SK-MEL-5 (cell line): ENCODE measurements around the gene PRXL2C. TPM values are rescaled to one million over a fixed set of nuclear protein-coding genes. Genes with fewer than 3 reads are reported as not detected.
"Not testable (repeated sequence)": the region's sequence is repeated elsewhere in the genome, so short reads cannot be mapped to it uniquely, and the experiment has no call there.

Experiments used
- DNase-seq: peaks from one replicate; pipeline ENCODE4 v3.0.0-alpha.2; 2016; ENCODE audit warnings: low read depth, low spot score
- in situ Hi-C: cut with HindIII; loops from 2 replicates; pipeline ENCODE4 v1.10.0; 2016; ENCODE audit warnings: low sequenced_read_pairs, high pct_unique_total_duplicates, low pct_unique_long_range_greater_than_20kb
- total RNA-seq: library from RNA; depleted of rRNA; stranded (reverse); fragments of >200 nt; shearing (Covaris generic); gene quantifications from 2 replicates; pipeline ENCODE4 v1.2.3, GENCODE V29; 2014

Gene PRXL2C
- total RNA-seq, 1 experiment from 2014 or later: 22.1 TPM

- in situ Hi-C loops: no loop called here
- no peak for DNase-seq
These were observed 5.7 kb upstream of the PRXL2C start for GRCh38 chr9:96660692-96661248.

GRCh38 chr9:96654450-96655197 is 493 bp downstream of the PRXL2C start:
- in situ Hi-C loops: no loop called here
- DNase-seq: peak; percentile 74

GRCh38 chr9:96651626-96652025 is 3.5 kb downstream of the PRXL2C start:
- in situ Hi-C loops: no loop called here
- peak; percentile 60 for DNase-seq

- in situ Hi-C loops: no loop called here
- DNase-seq: no peak
These were observed 5.3 kb downstream of the PRXL2C start for GRCh38 chr9:96649620-96650324.

GRCh38 chr9:96646081-96646991 is 8.8 kb downstream of the PRXL2C start:
- in situ Hi-C loops: no loop called here
- no peak for DNase-seq

GRCh38 chr9:96644137-96644536 is 11.0 kb downstream of the PRXL2C start:
- in situ Hi-C loops: no loop called here
- no peak for DNase-seq

GRCh38 chr9:96641514-96641913 is 13.6 kb downstream of the PRXL2C start:
- DNase-seq: no peak
- in situ Hi-C loops: no loop called here

- no peak for DNase-seq
- in situ Hi-C loops: no loop called here
These were observed 16.3 kb downstream of the PRXL2C start for GRCh38 chr9:96638606-96639364.

- in situ Hi-C loops: no loop called here
- DNase-seq: no peak
These were observed 18.7 kb downstream of the PRXL2C start for GRCh38 chr9:96636368-96636767.

- in situ Hi-C loops, DNase-seq: not testable (repeated sequence)
These were observed 21.5 kb downstream of the PRXL2C start for GRCh38 chr9:96633579-96633978.

GRCh38 chr9:96626912-96627311 is 28.2 kb downstream of the PRXL2C start:
- no peak for DNase-seq
- in situ Hi-C loops: no loop called here

GRCh38 chr9:96621618-96622017 is 33.5 kb downstream of the PRXL2C start:
- in situ Hi-C loops: no loop called here
- no peak for DNase-seq

- in situ Hi-C loops: no loop called here
- DNase-seq: no peak
These were observed 34.3 kb downstream of the PRXL2C start for GRCh38 chr9:96620832-96621269.

GRCh38 chr9:96620181-96620514 is 35.0 kb downstream of the PRXL2C start:
- DNase-seq: no peak
- in situ Hi-C loops: no loop called here

GRCh38 chr9:96619491-96620180 is 35.5 kb downstream of the PRXL2C start, which contains the start of gene CDC14B:
CDC14B (minus strand) TSS chr9:96619843; CDS start chr9:96619378, 465 bp downstream.
- DNase-seq: peak; percentile 91
- in situ Hi-C loops: no loop called here

GRCh38 chr9:96619124-96619465 is 36.0 kb downstream of the PRXL2C start:
- DNase-seq: no peak
- in situ Hi-C loops: no loop called here
